HCT116 (cell line): ENCODE measurements around the gene TRPV2. TPM values are rescaled to one million over a fixed set of nuclear protein-coding genes. Genes with fewer than 3 reads are reported as not detected.
"Not testable (repeated sequence)": the region's sequence is repeated elsewhere in the genome, so short reads cannot be mapped to it uniquely, and the experiment has no call there.

Experiments
- ATAC-seq: fragments of 200-7000 bp; cut with Tn5 transposase; 2 replicates; pipeline ENCODE4 v1.9.1; 2020; ENCODE audit warnings: mild to moderate bottlenecking, moderate library complexity
- BruUV-seq: library from RNA; stranded (reverse); fragments of 400-500 nt; replicated peaks from 2 replicates; lab custom pipeline; 2021; lab: Mats Ljungman, UMichigan
- CTCF ChIA-PET: fragments of 300-600 bp; sonication (Branson Sonifier 250); formaldehyde crosslinking; loops from one replicate; lab custom pipeline; 2021; ENCODE audit warnings: antibody characterized with exemption; lab: Charles Lee
- POLR2A ChIA-PET: fragments of 300-600, 350-600 bp; sonication (Branson Sonifier 250); formaldehyde crosslinking; loops from one replicate; lab custom pipeline; 2021; ENCODE audit warnings: antibody characterized with exemption; lab: Charles Lee
- RAD21 ChIA-PET, 2 experiments: fragments of 300-600 bp; sonication (Branson Sonifier 250); formaldehyde crosslinking; loops; one replicate each; lab custom pipeline; 2023; ENCODE audit warnings: low total read pairs in 2 of 2; ENCODE audit not compliant: uncharacterized antibody in 2 of 2, unreplicated experiment in 2 of 2, low non-redundant PET in 1 of 2; lab: Charles Lee
- DNase-seq: peaks from one replicate; pipeline ENCODE4 v3.0.0-alpha.2; 2010; ENCODE audit warnings: low read depth, low spot score
- H2AFZ ChIP-seq: fragments of 200-600 bp; shearing (Covaris generic), sonication (generic); 2 replicates; pipeline ENCODE4 v1.6.1; 2017; ENCODE audit warnings: low read depth, mixed run types, mixed read lengths, antibody characterized with exemption, low read length; ENCODE audit not compliant: poor library complexity, severe bottlenecking
- H3K27ac ChIP-seq: 2 replicates; pipeline ENCODE4 v1.5.1; 2012; ENCODE audit warnings: low read depth, low read length
- H3K27me3 ChIP-seq: fragments of 200-600 bp; sonication (generic); 2 replicates; pipeline ENCODE4 v1.6.1; 2016; ENCODE audit warnings: mixed run types, low read length, mixed read lengths; ENCODE audit not compliant: insufficient read depth
- H3K36me3 ChIP-seq, 2 experiments: fragments of 200-500 bp in 1 of 2; fragments of 200-600 bp in 1 of 2; sonication (Bioruptor generic) in 1 of 2; sonication (generic) in 1 of 2; 2 replicates each; pipeline versions ENCODE4 v1.5.1 to v1.6.1; 2014 to 2016; ENCODE audit warnings: low read length in 2 of 2, inconsistent platforms in 1 of 2, mixed read lengths in 1 of 2, mixed run types in 1 of 2; ENCODE audit not compliant: insufficient read depth in 2 of 2, control insufficient read depth in 1 of 2
- H3K4me1 ChIP-seq, 2 experiments: fragments of 200-600 bp in 1 of 2; sonication (generic) in 1 of 2; 2 replicates each; pipeline versions ENCODE4 v1.5.1 to v1.6.1; 2012 to 2017; ENCODE audit warnings: low read length in 2 of 2, inconsistent platforms in 1 of 2, mild to moderate bottlenecking in 1 of 2, mixed read lengths in 1 of 2, mixed run types in 1 of 2, moderate library complexity in 1 of 2; ENCODE audit not compliant: insufficient read depth in 2 of 2, control insufficient read depth in 1 of 2
- H3K4me2 ChIP-seq: fragments of 200-600 bp; sonication (generic); 2 replicates; pipeline ENCODE4 v1.6.1; 2017; ENCODE audit warnings: mixed run types, low read length, mixed read lengths
- H3K4me3 ChIP-seq, 2 experiments: fragments of 200-600 bp in 1 of 2; sonication (generic) in 1 of 2; replicated peaks in 1 of 2; 2 replicates each; pipeline ENCODE4 v1.5.1; 2011 to 2016; ENCODE audit warnings: low read length in 2 of 2, control low read depth in 1 of 2, low read depth in 1 of 2, mild to moderate bottlenecking in 1 of 2, mixed read lengths in 1 of 2, mixed run types in 1 of 2
- H3K79me2 ChIP-seq: fragments of 200-600 bp; sonication (generic); 2 replicates; pipeline ENCODE4 v1.6.1; 2017; ENCODE audit warnings: mild to moderate bottlenecking, mixed run types, low read length, moderate library complexity, mixed read lengths; ENCODE audit not compliant: insufficient read depth
- H3K9ac ChIP-seq: fragments of 200-600 bp; sonication (generic); 2 replicates; pipeline ENCODE4 v1.6.1; 2016; ENCODE audit warnings: low read length, mixed read lengths
- H3K9me2 ChIP-seq: fragments of 200-600 bp; sonication (generic), shearing (Covaris generic); 2 replicates; pipeline ENCODE4 v1.6.1; 2017; ENCODE audit warnings: mixed run types, mild to moderate bottlenecking, moderate library complexity; ENCODE audit not compliant: insufficient read depth
- H3K9me3 ChIP-seq, 2 experiments: fragments of 200-500 bp in 1 of 2; fragments of 200-600 bp in 1 of 2; sonication (Bioruptor generic) in 1 of 2; sonication (generic) in 1 of 2; 2 replicates each; pipeline ENCODE4 v1.6.1; 2014 to 2017; ENCODE audit warnings: low read length in 2 of 2, mixed read lengths in 2 of 2, inconsistent platforms in 1 of 2, low read depth in 1 of 2, mild to moderate bottlenecking in 1 of 2, mixed run types in 1 of 2, moderate library complexity in 1 of 2; ENCODE audit not compliant: control insufficient read depth in 1 of 2, insufficient read depth in 1 of 2
- H4K20me1 ChIP-seq: fragments of 200-600 bp; sonication (generic), shearing (Covaris generic); 2 replicates; pipeline ENCODE4 v1.6.1; 2017; ENCODE audit warnings: mixed run types, mild to moderate bottlenecking, moderate library complexity; ENCODE audit not compliant: insufficient read depth
- intact Hi-C: fragments of 100-400 bp; cut with micrococcal nuclease; formaldehyde crosslinking; loops from 2 replicates; pipeline ENCODE4 v1.10.0; 2022
- total RNA-seq: library from RNA; stranded (reverse); gene quantifications from one replicate; pipeline ENCODE4 v1.2.1, GENCODE V29; 2021; ENCODE audit not compliant: unreplicated experiment

Gene TRPV2
- total RNA-seq, 1 experiment from 2014 or later = 2.7 TPM

GRCh38 chr17:16395887-16396286 lies 19.5 kb upstream of the TRPV2 start:
- H2AFZ ChIP-seq, RAD21 ChIA-PET, CTCF ChIA-PET, H3K9ac ChIP-seq, H3K9me2 ChIP-seq, H3K9me3 ChIP-seq, H3K4me1 ChIP-seq, POLR2A ChIA-PET, H4K20me1 ChIP-seq, DNase-seq, H3K27me3 ChIP-seq, ATAC-seq, H3K36me3 ChIP-seq, H3K4me3 ChIP-seq, H3K79me2 ChIP-seq, H3K4me2 ChIP-seq, H3K27ac ChIP-seq, intact Hi-C loops, BruUV-seq: not testable (repeated sequence)

- H3K4me2 ChIP-seq, H3K4me3 ChIP-seq, H3K36me3 ChIP-seq, H3K79me2 ChIP-seq, H3K9me2 ChIP-seq, H3K9ac ChIP-seq, H2AFZ ChIP-seq, POLR2A ChIA-PET, DNase-seq, BruUV-seq, H3K27me3 ChIP-seq, ATAC-seq, CTCF ChIA-PET, intact Hi-C loops, H3K9me3 ChIP-seq, H3K4me1 ChIP-seq, H4K20me1 ChIP-seq, RAD21 ChIA-PET, H3K27ac ChIP-seq: not testable (repeated sequence)
These were observed 18.7 kb upstream of the TRPV2 start for GRCh38 chr17:16396693-16397092.
